ENCODE data around the gene GDPD2.

The GDPD2 gene

DNA sequence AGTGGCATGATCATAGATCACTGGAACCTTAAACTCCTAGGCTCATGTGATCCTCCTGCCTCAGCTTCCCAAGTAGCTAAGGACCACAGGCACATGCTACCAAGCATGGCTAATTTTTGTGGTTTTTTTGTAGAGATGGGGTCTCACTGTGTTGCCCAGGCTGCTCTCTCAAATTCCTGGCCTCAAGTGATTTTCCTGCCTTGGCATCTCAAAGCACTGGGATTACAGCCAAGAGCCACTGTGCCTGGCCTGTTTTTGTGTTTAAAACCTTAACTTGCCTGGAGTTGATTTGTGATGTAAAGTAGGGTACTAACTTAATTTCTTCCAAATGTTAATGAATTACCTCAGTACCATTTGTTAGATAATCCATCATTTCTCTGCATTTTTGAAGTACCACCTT is 43.9 kb downstream of the GDPD2 start:
- in situ Hi-C loops (cut with HindIII; ENCODE audit: low pct_unique_long_range_greater_than_20kb, low sequenced_read_pairs), result no loop called here
- DNase-seq (ENCODE audit: low read depth in 1 of 2, low spot score in 1 of 2), result no peak
- TF ChIP-seq JUND (IDR thresholded peaks at IDR 0.05; ENCODE audit: low read depth), result no peak

DNA sequence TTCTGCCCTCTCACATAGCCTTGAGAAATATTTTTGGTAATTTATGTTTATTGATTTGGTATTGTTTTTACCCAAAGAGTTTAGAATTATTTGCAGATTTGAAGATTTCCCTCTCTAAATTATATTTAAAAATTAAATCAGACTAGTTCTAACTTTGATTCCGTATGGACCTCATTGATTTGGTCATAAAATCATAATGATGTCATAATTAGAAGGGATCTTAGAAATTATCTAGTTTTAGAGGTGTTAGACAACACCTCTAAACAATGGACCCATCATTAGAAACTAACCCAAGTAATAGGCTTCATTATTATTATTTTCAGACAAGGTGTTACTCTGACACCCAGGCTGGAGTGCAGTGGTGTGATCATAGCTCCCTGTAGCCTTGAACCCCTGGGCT is 45.6 kb downstream of the GDPD2 start:
- in situ Hi-C loops (cut with HindIII; ENCODE audit: low pct_unique_long_range_greater_than_20kb, low sequenced_read_pairs), result no loop called here
- no peak for TF ChIP-seq JUND (IDR thresholded peaks at IDR 0.05; ENCODE audit: low read depth)

DNA sequence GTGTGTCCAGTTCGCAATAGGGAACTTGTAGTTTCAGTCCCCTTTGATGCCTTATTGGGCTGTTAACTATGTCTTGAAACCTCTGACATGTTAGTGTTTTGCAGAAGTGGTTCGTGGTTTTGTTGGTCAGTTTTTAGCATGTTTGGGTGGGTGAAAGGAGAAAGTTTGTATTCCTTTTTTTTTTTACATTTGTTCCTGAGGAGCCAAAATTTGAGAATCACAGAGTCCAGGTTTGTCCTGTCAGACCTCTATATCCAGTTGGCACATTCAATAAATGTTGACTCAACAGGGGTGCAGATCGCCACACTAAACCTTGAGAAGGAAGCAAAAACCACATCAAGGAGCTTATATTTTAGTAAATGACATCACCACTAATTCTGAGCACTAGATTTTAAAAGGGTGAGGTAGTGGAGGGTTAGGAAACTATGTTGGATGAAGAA is 47.8 kb downstream of the GDPD2 start:
- TF ChIP-seq JUND (IDR thresholded peaks at IDR 0.05; ENCODE audit: low read depth), result no peak
- DNase-seq (ENCODE audit: low read depth in 1 of 2, low spot score in 1 of 2), result no peak
- in situ Hi-C loops (cut with HindIII; ENCODE audit: low pct_unique_long_range_greater_than_20kb, low sequenced_read_pairs), result no loop called here

More for the DNA sequence above, 45.6 kb downstream of the GDPD2 start:
- DNase-seq (ENCODE audit: low read depth in 1 of 2, low spot score in 1 of 2), result no peak

GRCh38 chrX:70476166-70476933 is 53.2 kb downstream of the GDPD2 start:
- no peak for DNase-seq (ENCODE audit: low read depth in 1 of 2, low spot score in 1 of 2)
- no peak for TF ChIP-seq JUND (IDR thresholded peaks at IDR 0.05; ENCODE audit: low read depth)
- in situ Hi-C loops (cut with HindIII; ENCODE audit: low pct_unique_long_range_greater_than_20kb, low sequenced_read_pairs), result no loop called here

GRCh38 chrX:70476934-70477733 is 54.0 kb downstream of the GDPD2 start:
- in situ Hi-C loops (cut with HindIII; ENCODE audit: low pct_unique_long_range_greater_than_20kb, low sequenced_read_pairs), result no loop called here
- TF ChIP-seq JUND (IDR thresholded peaks at IDR 0.05; ENCODE audit: low read depth), result no peak
- DNase-seq (ENCODE audit: low read depth in 1 of 2, low spot score in 1 of 2), result no peak

DNA sequence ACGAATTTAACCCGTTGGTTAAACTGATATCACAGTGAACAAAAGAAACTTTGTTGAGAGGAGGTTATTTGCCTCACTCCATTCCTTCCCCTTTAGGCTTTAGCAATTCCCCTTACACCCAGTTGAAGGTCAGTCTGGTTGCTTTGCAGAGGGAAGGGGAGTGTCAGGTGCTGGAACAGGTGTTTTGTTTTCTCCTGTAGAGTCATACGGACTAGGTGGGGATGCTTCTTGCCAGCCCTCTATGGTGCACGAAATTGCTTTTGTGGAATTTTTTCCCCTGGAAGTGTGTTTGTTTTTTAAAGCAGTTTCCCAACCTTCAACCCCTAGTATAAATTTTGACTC is 54.6 kb downstream of the GDPD2 start:
- TF ChIP-seq JUND (IDR thresholded peaks at IDR 0.05; ENCODE audit: low read depth), result no peak
- in situ Hi-C loops (cut with HindIII; ENCODE audit: low pct_unique_long_range_greater_than_20kb, low sequenced_read_pairs), result no loop called here
- no peak for DNase-seq (ENCODE audit: low read depth in 1 of 2, low spot score in 1 of 2)

DNA sequence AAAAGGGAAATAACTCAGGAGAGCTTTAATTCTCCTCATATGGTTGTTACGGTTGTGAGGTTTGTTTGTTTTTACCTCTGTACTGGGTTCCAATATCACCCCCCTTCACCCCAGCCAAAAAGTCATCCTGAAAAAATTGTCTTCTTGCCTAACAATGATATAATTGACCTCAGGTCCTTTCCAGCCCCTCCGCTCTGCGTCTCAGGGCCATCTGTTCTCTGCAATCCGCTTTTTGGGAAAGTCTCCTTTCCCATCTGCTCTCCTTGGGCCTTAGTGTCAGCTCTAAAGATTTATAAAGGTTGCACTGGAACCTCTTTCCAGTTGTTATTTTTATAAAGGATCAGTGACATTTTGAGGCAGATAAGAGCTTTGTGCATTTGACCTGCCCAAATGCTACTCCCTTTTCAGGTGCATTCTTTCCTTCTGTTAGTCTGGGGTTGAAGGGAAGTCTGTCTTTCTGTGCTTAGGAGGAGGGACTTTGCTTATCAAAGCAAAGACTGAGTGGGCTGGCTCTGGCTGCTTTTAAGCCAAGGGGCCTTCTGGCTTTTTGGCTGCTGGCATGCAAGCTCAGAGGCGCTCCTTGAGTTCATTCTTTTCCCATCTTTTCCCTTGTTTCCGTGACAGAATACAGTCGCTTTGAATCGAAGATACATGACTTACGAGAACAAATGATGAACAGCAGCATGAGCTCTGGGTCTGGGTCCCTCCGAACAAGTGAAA is 55.6 kb downstream of the GDPD2 start:
- in situ Hi-C loops (cut with HindIII; ENCODE audit: low pct_unique_long_range_greater_than_20kb, low sequenced_read_pairs), result no loop called here
- TF ChIP-seq JUND (IDR thresholded peaks at IDR 0.05; ENCODE audit: low read depth), result no peak
- DNase-seq (ENCODE audit: low read depth in 1 of 2, low spot score in 1 of 2), result no peak

DNA sequence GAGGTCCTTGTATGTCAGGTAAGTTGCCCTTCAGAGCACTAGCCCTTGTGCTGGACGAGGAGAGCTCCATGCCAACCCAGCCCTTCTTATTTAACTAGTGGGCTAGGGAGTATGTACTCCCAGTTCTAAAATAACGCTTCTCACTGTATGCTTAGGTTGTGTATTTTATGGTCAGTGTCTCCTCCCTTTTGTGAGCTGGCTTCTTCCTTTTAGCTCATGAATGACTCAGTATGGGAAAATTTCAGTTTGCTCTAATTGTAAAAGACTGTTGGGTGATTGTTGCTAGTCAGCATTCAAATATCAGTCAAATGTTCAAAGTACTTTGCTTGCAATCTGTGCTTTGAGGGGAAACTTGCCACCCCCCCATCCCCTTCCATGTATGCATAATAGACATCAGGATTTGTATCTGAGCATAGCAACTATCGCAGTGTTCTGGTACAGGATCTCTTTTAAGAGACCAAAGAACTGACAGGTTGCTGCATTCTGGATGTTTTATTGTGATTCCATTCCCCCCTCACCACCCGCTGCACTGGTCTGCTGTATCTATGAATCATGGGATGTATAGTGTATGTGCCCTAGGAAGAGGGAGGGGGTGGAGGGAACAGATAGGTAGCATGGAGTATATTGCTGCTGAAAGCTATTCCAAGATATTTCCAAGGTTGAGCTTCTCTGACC is 56.3 kb downstream of the GDPD2 start:
- DNase-seq (ENCODE audit: low read depth in 1 of 2, low spot score in 1 of 2), result peak in 1 of 2 experiments; percentile 15
- no peak for TF ChIP-seq JUND (IDR thresholded peaks at IDR 0.05; ENCODE audit: low read depth)
- in situ Hi-C loops (cut with HindIII; ENCODE audit: low pct_unique_long_range_greater_than_20kb, low sequenced_read_pairs), result no loop called here

GRCh38 chrX:70479922-70480659 is 57.0 kb downstream of the GDPD2 start:
- no peak for TF ChIP-seq JUND (IDR thresholded peaks at IDR 0.05; ENCODE audit: low read depth)
- DNase-seq (ENCODE audit: low read depth in 1 of 2, low spot score in 1 of 2), result peak in 1 of 2 experiments; percentile 29
- in situ Hi-C loops (cut with HindIII; ENCODE audit: low pct_unique_long_range_greater_than_20kb, low sequenced_read_pairs), result no loop called here

DNA sequence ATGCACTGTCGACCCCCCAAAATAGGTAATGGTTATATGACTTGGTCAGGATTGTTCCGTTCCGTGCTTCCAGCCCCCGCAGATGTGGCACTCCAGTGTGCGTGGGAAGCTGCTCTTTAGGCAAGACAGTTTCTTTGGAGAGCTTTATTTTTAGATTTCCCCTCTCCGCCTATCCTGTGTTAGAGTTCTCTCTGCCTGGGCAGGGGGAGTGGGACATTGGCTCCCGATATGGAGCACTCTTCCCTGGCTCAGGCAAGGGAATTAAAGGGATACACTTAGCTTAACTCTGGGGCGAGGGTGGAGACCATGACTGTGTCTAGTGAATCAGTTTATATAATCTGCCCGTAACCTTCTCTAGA is 57.5 kb downstream of the GDPD2 start:
- TF ChIP-seq JUND (IDR thresholded peaks at IDR 0.05; ENCODE audit: low read depth), result no peak

DNA sequence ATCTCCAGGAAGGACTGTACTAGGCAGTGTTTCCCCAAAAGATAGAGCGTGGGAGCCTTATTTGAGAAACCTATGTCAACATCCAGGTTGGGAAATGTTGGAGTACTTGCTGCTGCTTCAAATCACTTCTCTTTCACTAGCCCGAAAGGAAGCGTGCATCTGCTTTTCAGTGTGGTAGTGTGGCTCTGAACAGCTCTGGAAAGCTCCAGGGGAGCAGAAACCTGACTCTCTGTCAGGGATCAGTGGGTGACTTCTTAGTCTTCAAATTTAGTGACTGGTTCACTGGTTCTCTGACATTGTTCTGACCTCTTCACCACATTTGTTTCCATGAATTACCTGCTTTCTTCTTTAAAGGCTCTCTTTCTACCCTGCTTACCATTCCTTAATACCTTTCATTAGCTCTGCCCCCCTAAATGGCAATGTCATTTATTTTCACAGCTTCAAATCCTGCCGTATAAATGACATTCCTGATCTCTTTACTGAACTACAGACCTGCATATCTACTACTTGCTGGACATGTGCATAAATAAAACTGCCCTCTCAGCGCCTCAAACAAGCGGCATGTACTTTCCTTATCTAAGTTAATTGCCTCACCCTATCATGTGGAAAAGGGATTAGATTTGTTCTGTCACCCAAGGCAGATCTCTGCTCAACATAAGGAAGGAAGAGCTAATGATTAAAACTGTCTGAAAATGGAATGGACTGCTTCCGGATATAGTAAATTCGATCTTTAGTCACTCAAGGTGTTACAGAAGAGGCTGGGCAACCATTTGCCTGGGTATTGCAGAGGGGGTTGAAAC is 58.6 kb downstream of the GDPD2 start:
- no peak for DNase-seq (ENCODE audit: low read depth in 1 of 2, low spot score in 1 of 2)
- in situ Hi-C loops (cut with HindIII; ENCODE audit: low pct_unique_long_range_greater_than_20kb, low sequenced_read_pairs), result no loop called here
- no peak for TF ChIP-seq JUND (IDR thresholded peaks at IDR 0.05; ENCODE audit: low read depth)

More for the DNA sequence above, 57.5 kb downstream of the GDPD2 start:
- in situ Hi-C loops (cut with HindIII; ENCODE audit: low pct_unique_long_range_greater_than_20kb, low sequenced_read_pairs), result no loop called here
- DNase-seq (ENCODE audit: low read depth in 1 of 2, low spot score in 1 of 2), result no peak
